22Rv1 (cell line): ENCODE measurements around the gene TMEM95.
"Not testable (repeated sequence)": the region's sequence is repeated elsewhere in the genome, so short reads cannot be mapped to it uniquely, and the experiment has no call there.

Source experiments
- ZFX ChIP-seq: fragments of 450-650 bp; IDR thresholded peaks from 2 replicates; pipeline ENCODE4 v1.6.1; 2017; ENCODE audit warnings: antibody characterized with exemption, borderline replicate concordance
- TF ChIP-seq, protein P1 (sequence below): fragments of 450-650 bp; IDR thresholded peaks from 2 replicates; pipeline ENCODE4 v1.5.1; 2017; ENCODE audit warnings: mild to moderate bottlenecking

DNA sequence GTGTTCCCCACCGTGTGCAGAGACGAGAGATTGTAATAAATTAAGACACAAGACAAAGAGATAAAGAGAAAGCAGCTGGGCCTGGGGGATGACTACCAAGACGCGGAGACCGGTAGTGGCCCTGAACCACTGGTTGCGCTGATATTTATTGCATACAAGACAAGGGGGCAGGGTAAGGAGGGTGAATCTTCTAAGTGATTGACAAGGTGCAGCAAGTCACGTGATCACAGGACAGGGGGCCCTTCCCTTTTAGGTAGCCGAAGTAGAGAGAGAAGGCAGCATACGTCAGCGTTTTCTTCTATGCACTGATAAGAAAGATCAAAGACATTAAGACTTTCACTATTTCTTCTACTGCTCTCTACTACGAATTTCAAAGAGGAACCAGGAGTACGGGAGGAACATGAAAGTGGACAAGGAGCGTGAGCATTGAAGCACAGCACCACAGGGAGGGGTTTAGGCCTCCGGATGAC lies 22.3 kb upstream of the TMEM95 start:
- TF ChIP-seq, protein P1, sequence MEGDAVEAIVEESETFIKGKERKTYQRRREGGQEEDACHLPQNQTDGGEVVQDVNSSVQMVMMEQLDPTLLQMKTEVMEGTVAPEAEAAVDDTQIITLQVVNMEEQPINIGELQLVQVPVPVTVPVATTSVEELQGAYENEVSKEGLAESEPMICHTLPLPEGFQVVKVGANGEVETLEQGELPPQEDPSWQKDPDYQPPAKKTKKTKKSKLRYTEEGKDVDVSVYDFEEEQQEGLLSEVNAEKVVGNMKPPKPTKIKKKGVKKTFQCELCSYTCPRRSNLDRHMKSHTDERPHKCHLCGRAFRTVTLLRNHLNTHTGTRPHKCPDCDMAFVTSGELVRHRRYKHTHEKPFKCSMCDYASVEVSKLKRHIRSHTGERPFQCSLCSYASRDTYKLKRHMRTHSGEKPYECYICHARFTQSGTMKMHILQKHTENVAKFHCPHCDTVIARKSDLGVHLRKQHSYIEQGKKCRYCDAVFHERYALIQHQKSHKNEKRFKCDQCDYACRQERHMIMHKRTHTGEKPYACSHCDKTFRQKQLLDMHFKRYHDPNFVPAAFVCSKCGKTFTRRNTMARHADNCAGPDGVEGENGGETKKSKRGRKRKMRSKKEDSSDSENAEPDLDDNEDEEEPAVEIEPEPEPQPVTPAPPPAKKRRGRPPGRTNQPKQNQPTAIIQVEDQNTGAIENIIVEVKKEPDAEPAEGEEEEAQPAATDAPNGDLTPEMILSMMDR: not testable (repeated sequence)
- not testable (repeated sequence) for TF ChIP-seq ZFX
